Activated CD4-positive, alpha-beta T cell treated with anti-CD3 and anti-CD28 coated beads for 24 hours (primary cell): Measurements from ENCODE around the gene NRXN2.

Experiments
- DNase-seq, 2 donors: peaks; one replicate each; pipeline ENCODE4 v3.0.0-alpha.2; 2020; ENCODE audit warnings: low read depth in 2 of 2

Gene NRXN2

DNA sequence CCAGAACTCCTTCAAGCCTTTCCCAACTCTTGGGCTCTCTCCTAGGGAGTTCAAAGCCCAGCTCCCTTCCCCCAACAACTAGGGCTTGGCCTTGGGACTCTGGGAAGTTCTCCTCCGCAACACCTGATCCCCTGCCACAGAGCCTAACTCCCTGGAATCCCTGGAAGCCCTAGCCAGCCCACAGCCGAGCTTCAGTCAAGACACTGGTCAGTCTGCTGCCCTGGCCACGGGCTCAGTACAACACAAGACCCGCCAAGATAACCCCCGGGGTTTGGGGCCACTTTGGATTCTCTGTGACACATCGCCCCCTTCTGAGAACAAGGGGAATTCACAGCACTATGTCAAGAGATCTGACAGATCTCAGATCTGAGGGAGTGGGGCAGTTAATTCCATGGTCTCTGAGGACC, 73.7 kb downstream of the NRXN2 start:
- DNase-seq = no peak

DNA sequence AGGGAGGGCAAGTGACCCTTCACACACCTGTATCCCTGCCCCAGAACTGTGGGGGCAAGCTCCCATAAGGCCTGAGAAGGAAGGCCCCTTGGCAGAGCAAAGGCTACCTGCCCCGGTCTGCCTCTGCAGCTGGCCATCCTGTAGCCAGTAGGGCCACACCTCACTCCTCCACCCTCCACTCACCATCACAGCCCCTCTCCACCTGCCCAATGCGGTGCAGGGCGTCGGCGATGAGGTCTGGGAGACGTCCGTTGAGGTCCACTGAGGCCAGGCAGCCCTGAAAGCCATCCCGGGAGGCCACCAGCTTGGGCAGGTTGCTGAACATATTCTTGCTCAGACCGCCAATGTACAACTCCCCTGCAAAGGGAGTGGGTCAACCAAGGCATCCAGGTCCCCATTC, 74.4 kb downstream of the NRXN2 start:
- DNase-seq = no peak

DNA sequence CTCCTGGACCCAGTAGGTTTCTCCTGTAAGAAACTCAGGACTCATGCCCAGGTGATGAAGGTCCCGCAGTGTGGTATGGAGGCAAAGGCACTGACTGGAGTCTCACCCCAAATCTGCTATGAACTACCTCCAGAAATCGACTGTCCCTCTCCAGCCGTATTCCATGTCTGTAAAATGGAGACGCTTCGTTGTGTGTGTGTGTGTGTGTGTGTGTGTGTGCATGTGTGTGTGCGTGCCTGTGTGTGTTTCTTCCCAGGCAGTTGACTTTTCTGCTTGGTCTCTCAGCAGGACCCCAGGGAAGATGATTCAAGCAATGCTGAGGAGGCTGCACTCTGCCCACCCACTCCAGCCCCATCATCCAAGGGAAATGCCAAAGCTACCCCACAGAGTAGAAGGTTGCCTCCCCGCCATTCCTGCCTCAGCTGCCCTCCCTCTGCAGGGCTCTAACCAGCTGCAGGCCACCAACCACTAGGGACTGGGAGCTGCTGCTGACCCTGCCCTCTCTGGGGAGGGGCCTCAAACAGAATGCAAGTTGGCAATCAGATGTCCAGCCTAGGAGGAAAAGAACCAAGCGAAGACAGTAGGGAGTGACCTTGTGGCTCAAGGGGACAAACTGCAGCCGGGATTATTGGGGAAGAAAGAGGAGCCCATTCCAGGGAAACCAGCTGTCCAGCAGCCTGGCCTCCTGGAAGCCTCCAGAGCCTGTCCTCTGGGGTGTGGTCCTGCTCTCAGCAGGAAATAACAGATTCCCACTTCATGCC, 75.8 kb downstream of the NRXN2 start:
- no peak for DNase-seq

DNA sequence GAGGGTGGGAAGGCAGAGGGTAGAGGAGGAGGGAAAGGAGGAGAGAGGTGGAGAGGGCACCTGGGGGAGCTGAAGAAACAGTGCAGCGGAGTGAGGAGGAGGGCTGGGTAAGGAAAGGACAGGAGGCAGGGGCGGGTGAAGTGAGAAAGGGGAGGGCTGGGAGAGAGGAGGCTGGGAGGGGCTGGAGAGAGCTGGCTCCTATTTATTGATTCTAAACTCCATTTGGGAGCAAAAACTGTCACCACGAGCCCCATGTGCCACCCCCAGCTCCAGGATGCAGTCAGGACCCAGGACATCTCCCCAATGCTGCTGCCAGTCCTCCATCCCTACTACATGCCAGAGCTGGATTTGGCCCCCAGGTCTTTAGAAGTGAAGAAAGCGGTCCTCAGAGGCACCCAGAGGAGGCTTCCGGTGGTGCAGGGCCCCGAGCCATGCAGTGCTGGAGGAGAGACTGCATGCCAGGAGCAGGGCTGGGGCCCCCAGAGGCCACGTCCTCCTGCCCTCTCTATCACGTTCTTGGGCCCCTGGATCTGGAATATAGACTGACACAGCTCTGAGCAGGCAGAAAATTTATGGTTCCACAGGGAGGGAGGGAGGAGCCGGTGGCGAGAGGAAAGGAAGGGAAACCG, 78.2 kb downstream of the NRXN2 start:
- no peak for DNase-seq

DNA sequence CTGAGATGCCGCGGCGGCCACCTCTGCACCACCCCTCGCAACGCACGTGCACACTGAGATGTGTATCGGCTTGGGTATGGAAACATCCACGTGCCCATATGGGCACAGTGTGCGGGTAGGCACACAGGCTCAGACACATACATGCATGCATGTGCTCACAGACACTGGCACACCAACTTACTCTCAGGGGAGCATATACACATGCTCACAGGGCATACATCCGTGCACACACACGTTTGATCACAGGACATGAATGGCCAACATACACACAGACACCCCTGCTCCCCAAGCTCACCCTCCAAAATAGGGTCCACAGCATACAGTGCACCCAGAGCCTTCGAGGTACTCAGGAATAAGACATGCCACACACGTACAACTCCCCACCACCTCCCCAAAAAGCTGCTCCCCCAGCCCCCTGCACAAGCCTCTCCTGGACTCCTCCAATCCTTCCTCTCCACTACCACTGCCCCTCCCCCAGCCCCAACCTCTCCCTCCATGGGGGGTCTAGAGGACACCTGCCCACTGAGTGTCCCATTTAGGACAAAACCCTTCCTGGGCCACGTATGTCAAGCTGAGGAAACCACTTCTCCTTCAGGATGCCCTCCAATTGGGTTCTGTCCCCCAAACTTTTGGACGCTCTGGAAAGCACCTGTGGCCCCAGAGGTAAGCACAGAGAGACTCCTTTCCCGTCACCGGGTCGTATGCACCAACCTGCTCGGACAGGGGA, 78.9 kb downstream of the NRXN2 start:
- DNase-seq = no peak

DNA sequence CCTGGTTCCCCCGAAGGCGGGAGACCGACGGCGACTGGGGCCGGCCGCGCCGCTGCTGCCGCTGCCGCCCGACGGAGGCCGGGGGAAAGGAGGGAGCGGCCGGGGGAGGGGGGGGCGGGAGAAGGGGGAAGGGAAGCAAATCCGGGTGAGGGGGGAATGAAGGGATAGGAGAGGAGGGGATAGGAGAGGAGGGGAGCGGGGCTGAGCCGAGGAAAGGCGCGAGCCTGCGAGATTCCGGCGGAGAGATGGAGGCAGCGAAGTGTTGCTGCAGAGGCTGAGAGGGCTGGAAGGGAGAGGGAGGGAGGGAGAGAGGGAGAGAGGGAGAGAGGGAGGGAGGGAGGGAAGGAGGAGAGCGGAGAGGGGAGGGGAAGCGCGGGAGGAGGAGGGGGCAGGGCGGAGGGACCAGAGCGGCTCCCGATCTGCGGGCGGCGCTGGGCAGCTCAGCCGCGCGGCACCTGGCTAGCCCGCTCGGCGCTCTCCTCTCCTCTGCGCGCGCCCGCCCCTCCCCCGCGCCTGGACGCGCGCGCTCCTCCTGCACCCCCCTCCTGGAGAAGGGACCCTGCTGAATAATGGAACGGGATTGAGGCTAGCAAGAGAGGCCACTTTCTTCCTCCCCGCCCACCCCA, 79.6 kb downstream of the NRXN2 start:
- no peak for DNase-seq

DNA sequence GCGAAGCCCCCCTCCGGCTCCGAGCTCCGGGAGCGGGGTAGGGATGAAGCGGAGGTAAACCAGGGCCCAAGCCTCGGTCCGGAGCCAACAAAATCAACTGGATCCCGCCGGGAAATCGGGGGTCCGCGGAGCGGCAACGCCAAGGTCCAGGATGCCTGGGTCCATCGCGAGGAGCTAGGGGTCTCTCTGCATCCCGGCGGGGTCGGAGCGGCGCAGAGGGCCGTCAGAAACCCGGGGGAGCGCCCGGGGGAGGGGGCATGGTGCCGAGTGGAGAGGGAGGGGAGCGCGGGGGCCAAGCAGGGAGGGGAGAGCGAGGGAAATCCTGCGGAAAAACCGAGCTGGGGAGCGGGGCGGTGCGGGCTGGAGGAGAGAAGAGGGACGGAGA, 80.1 kb downstream of the NRXN2 start:
- DNase-seq = no peak

DNA sequence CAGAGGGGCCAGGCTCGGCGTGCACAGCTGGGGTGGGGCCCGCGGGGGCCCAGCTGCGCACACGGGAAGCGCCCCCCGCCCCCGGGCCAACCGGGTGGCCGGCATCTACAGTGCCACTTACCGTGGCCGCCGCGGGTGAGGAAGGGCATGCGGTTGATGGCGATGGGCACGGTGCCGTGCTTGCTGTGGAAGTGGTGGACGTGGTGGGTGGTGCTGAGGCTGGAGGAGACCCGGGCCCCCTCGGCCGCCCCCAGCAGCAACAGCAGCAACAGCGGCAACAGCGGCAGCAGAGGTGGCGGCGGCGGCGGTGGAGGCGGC, 80.6 kb downstream of the NRXN2 start:
- no peak for DNase-seq

DNA sequence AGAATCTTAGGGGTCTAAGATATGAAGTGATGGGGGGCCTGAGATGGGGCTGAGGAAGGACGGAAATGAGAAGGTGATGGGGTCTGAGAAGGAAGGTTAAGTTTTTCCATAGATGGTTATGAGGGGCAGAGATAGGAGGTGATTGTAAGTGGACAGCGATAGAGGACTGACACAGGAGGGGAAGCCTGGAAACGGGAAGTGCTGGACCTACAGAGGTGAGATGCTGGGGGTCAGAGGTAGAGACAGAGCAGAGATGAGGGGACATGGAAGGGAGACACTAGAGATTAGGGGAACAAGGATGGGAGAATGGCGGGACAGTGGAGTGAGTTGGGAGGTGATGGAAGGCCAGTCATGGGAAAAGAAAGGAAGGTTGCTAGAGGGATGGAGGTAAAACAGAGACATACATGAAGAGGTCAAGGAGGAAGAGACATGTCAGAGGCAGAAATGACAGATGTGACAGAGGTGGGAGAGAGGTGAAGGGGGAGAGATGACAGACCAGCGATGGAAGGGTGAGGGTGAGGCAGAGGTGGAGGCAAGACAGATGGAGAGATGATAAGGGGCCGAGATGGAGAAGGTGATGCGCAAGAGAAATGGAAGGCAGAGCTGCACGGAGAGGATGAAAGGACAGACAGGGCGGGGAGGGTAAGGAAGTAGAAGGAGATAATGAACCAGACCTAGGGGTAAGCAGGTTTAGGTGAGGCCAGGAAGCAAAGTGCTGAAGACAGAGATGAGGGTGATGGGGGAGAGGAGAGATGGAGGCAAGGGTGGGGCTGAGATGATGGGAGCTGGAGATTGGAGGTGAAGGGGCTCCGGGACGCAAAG, 81.2 kb downstream of the NRXN2 start:
- DNase-seq = no peak

DNA sequence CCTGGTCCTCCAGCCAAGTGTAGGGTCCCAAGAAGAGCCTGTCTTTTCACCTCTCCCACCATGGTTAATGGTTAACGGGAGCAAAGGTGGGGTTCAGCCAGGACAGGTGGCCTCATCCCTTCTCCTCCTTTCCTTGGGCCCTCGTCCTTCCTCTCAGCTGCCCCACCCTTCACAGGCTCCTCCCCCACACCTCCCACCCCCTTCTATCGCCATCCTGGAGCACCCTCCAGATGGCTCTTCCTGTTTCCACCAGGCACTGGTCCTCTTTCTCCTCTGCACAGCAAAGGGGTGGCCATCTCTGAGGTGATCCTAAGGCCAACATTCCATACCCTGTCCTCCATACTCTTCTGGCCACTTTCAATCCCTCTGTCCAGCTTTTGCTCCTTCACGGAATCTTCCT, 83.1 kb downstream of the NRXN2 start:
- DNase-seq = no peak

DNA sequence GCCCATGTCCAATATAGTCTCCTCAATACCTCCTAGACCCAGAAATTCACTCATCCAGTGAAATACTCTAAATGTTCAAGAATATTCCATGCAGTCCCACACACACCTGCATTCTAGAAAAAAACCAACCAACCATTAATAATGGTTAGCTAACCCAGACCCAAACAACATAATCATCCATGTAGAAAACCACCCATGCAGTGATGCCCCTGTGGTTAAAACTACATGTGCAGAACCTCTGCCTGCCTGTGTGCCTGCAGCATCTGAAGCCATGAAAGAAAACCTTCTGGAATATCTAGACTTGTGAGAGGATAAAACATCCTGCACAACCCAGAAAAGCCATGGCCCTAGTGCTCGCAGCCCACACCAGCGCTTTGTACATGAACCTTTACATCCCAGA, 84.2 kb downstream of the NRXN2 start:
- no peak for DNase-seq

DNA sequence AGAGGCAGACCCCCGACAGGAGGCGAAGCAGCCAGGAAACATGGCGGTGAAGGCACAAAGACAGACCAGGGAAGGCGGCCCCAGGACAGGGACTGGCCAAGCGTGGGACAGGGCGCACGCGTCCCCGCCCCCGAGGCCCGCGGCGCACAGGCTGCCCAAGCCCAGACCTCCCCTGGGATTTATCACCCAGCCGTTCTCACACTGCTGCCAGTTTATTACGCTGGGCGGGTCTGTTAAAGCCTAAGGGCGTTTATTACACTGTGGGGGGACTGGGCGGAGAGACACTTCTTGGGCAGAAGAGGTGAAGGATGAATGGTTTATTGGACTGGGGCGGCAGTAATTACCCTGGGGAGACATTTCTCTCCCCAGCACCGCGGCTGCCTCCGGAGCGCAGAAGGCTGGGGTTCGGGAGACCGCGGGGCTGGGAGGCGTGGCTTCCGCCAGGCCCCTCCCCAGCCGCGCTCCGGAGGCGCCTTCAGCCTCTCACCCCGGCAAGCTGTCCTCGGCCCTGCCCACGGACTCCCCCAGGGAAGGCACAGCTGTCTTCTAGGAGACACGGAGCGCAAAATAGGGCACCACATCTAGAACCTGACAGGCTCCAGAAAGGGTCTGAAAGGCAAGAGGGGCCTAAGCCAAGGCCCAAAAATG, 84.9 kb downstream of the NRXN2 start:
- DNase-seq = no peak

DNA sequence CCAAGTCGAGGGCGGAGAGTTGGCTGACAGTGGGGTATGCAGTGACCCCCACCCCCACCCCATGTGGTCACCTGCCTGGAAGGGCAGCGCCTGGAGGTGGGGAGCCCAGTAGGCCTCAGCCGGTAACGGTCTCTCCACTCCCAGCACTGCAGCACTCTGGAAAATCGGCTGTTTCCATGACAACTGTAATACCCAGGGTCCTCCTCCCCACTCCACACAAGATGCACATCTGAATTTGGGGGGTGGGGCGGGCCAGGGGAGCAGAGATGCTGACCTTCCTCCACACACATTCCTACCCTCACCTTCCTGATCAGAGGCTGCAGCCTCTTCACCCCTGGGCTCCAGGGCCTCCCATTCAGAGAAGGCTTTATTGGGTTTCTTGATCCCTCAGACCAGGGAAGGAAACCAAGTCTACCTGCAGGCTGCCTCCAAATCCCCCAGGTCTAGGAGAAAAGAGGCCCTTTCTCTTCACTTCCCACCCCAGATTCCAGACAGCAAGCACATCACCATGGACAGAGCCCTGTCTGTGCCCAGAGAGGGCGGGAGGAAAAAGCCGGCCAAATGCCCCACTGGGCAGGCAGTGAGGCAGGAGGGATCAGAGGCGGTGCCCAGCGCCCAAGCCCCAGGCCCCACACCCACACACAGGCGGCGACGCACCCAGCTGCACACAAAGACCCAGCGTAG, 85.5 kb downstream of the NRXN2 start:
- no peak for DNase-seq

DNA sequence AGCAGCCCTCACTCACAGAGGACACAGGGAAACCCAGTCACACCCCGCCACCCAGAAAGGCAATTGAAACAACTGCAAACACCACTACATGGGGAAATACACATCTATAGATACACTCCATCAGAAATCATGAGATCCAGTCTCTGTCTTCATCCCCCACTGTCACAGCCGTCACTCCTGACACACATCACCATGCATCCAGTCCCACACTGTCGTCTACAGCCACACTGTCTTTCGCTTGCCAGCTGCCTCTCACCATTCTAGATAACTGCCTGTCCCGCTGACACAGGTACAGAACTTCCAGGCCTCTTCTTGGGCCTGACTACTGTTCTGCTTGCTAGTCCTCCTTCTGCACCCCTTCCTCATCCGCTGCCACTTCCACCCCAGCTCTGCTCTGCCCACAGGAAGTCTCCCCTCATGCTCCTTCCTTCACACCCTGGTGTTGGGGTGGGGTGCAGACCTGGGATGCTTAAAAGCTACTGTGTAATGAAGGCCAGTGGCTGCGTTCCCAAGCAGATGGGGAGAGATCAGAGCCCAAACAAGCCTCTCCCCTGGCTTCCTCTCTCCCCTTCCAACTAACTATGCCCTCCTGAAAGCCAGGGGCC, 89.3 kb downstream of the NRXN2 start:
- DNase-seq = no peak

DNA sequence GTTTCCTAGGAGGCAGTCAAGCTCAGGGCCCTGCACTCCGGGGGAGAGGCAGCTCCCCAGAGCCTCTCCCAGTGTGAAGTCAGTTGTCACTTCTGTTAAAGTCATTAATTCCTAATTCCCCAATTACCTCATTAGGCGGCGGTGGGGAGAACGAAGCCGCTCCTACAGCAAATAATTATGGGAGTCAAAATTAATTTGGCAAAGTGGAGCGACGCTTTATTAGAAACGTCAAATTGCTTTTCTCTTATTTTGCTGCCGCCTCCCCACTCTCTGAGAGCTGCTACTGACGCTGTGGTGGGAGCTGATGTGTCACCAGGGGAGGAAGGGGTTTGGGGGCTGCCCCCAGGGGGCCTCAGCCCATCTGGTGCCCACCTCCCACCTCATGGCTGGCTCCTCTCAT, 90.3 kb downstream of the NRXN2 start:
- DNase-seq = no peak

DNA sequence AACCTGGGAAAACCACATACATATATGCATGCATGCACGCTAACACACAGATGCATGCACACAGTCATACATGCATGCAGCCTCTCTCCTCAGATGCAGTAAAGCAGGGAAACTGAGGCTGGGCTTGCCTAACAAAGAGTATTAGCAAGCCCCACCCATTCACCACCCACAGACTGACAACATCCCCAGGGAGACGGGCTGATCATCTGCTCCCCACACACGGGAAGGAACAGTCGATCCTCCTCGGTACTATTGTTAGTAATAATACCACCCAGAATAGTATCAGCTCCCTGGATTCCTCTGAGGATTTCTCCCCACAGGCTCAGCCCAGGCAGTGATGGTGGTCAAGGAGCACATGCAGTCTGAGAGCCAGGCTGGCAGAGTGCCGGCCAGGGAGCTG, 90.8 kb downstream of the NRXN2 start:
- no peak for DNase-seq

DNA sequence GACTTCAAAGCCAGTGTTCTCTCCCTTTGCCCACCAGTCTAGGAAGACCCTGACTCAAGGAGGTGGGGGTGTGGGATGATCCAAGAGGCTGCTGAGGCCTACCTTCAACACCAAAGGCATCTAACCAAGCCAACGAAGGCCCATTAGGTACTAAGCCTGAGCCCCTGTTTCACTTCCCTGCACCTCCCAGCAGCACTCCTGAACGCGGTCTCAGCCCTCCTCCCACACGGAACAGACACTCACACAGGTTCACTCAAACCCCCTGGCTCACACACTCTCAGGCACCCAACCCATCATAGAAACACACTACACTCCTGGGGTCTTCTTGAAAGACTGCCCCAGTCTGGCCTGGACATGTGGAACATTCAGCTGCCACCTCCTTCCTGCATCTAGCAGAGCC, 91.3 kb downstream of the NRXN2 start:
- no peak for DNase-seq

DNA sequence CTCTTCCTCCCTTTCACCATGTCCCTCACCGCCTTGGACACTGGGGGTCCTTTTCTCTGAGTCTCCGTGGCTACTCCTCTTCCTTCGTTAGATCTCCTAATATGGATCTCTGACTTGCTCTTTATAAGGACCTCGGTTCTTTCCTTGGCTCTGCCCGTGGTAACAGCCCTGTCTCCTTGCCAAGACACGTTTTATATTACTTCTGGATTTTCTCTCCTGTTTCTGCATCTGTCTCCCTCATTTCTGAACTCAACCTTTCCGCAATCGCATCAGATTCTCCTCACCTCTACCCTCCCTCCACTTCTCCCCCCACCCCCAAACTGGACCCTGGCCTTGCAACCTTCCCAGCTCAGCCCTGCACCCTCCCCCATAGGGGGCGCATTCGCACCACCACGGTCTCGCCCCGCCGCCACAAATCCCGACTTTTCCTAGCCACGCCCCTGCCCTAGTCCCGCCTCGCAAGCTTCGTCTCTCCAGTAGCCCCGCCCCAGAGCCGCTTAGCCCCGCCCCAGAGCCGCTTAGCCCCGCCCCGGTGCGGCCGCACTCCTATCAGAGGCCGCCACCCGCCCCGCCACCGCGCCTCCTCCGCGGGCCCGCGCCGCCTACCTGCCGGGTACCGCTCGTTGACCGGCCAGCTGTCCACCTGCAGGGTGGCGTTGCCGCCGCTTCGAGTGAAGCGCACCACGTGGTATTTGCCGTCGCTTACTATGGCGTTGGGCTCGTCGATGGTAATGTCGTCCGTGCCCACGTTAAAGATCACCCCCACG, 93.0 kb downstream of the NRXN2 start:
- DNase-seq = no peak

DNA sequence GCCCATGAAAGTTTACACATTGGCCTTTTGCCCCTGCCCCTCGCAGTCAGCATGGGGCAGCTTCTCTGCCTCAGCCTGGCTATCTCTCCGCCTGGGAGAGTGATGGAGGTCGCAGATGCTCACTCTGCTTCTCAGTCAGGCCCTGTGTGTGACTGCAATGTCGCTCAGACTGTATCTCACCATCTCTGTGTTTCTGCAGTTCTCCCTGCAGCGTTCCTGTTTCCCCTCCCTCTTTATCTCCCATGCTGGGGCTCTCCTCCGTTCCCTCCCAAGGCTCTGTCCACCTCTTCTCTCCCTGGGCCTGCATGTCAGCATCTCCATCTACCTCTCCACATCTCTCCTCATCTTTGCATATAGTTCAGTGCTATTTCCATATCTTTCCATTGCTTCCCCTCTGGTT, 93.9 kb downstream of the NRXN2 start:
- DNase-seq = no peak

DNA sequence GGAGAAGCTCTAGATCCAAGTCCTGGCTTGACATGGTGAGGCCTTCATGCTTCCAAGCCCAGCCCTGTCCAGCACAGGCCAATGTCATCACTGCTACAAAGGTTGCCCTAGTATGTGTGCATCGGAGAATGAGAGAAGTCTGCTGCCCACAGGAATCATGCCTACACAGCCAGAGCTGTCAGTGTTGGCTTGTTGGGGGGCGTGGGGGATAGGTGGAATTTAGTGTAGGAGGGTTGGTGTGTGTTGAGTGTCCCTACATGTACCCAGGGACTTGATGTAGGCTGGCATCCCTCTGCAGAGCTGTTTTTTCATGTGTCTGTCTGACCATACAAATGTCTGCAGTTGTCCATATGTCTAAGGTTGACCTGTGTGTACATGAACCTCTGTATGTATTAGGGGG, 94.4 kb downstream of the NRXN2 start:
- DNase-seq = no peak
